Tibial nerve (tissue), 4 donors: ENCODE results near the gene CENPO. TPM values are rescaled to one million over a fixed set of nuclear protein-coding genes. Genes with fewer than 3 reads are reported as not detected.

Source experiments
- DNase-seq, 2 donors: peaks; one replicate each; pipeline ENCODE4 v3.0.0-alpha.2; 2019; ENCODE audit warnings: low spot score in 2 of 2
- H3K27ac ChIP-seq, 4 donors: fragments of 200-600 bp; sonication (generic) in 3 of 4; one replicate each; pipeline ENCODE4 v1.5.1; 2017 to 2019; ENCODE audit warnings: mild to moderate bottlenecking in 1 of 4
- H3K27me3 ChIP-seq, 2 donors: fragments of 200-600 bp; sonication (generic) in 1 of 2; one replicate each; pipeline versions ENCODE4 v1.5.1 to v1.6.0; 2017 to 2019
- H3K36me3 ChIP-seq, 3 donors: fragments of 200-600 bp; sonication (generic); one replicate each; pipeline ENCODE4 v1.5.1; 2018 to 2019
- H3K4me1 ChIP-seq, 4 donors: fragments of 200-600 bp; sonication (generic) in 3 of 4; one replicate each; pipeline ENCODE4 v1.5.1; 2017 to 2019
- H3K4me3 ChIP-seq, 4 donors: fragments of 200-600 bp; sonication (generic) in 3 of 4; one replicate each; pipeline ENCODE4 v1.5.1; 2017 to 2019; ENCODE audit warnings: mild to moderate bottlenecking in 1 of 4, moderate library complexity in 1 of 4
- H3K9me3 ChIP-seq, 4 donors: fragments of 200-600 bp; sonication (generic) in 3 of 4; one replicate each; pipeline ENCODE4 v1.5.1; 2017 to 2019
- CTCF ChIP-seq, 5 experiments: fragments of 200-600 bp in 3 of 5; fragments of 450-650 bp in 2 of 5; sonication (generic) in 3 of 5; IDR thresholded peaks; one replicate each; pipeline ENCODE4 v1.5.1; 2016 to 2019; ENCODE audit warnings: antibody characterized with exemption in 5 of 5, mild to moderate bottlenecking in 3 of 5, moderate library complexity in 2 of 5
- EP300 ChIP-seq, 2 donors: sonication (generic); formaldehyde crosslinking; IDR thresholded peaks; one replicate each; pipeline ENCODE4 v1.6.1; 2017; ENCODE audit warnings: antibody characterized with exemption in 2 of 2, mild to moderate bottlenecking in 1 of 2
- POLR2A ChIP-seq, 2 donors: fragments of 450-650 bp; IDR thresholded peaks; one replicate each; pipeline ENCODE4 v1.6.1; 2017; ENCODE audit warnings: antibody characterized with exemption in 2 of 2, mild to moderate bottlenecking in 2 of 2, moderate library complexity in 2 of 2
- WGBS, 2 donors: methylation state at CpG; one replicate each; pipeline ENCODE4 v1.1.5; 2018; 5-methylcytosine and 5-hydroxymethylcytosine counted together
- total RNA-seq, 4 donors: library from RNA; depleted of rRNA; stranded (reverse); fragments of >200 nt; gene quantifications; one replicate each; pipeline ENCODE4 v1.1.0, GENCODE V29; 2016

Gene CENPO
- total RNA-seq, 4 donors from 2014 or later: 2.4 to 3.6 (median 2.7) TPM

- H3K9me3 ChIP-seq: no peaks in the 10 kb centered on the region
- H3K27me3 ChIP-seq: no peaks in the 10 kb centered on the region
- no peak for TF ChIP-seq EP300 (IDR thresholded peaks at IDR 0.05)
- no peak for TF ChIP-seq POLR2A (IDR thresholded peaks at IDR 0.05)
- TF ChIP-seq CTCF (IDR thresholded peaks at IDR 0.05): no peak
- whole genome bisulfite sequencing, 2 donors: 77 to 89% methylated on average over 22 to 23 of the region's 26 CpGs
- peaks cover 0 to 8% (median 0%) of the 10 kb centered on the region in 4 donors for H3K4me1 ChIP-seq
- peaks cover 0 to 91% (median 5%) of the 10 kb centered on the region in 3 donors for H3K36me3 ChIP-seq
- no peak overlapping the region for H3K27ac ChIP-seq
- no peak overlapping the region for H3K4me3 ChIP-seq
- no peak for DNase-seq
Measured at GRCh38 chr2:24840962-24841945, 48.0 kb downstream of the CENPO start.

GRCh38 chr2:24842081-24843050, 49.1 kb downstream of the CENPO start:
- no peak for TF ChIP-seq EP300 (IDR thresholded peaks at IDR 0.05)
- no peak for TF ChIP-seq POLR2A (IDR thresholded peaks at IDR 0.05)
- TF ChIP-seq CTCF (IDR thresholded peaks at IDR 0.05): no peak
- Histone ChIP-seq H3K4me3 (no peak overlapping the region), H3K27me3 (no peaks in the 10 kb centered on the region), H3K9me3 (no peaks in the 10 kb centered on the region), H3K27ac (no peak overlapping the region), H3K4me1 (peaks cover 0 to 8% (median 0%) of the 10 kb centered on the region in 4 donors), H3K36me3 (peaks cover 0 to 79% (median 5%) of the 10 kb centered on the region in 3 donors)
- no peak for DNase-seq
- WGBS, 2 donors: 90 to 93% methylated on average over 32 to 39 of the region's 39 CpGs

- Histone ChIP-seq H3K27me3 (no peaks in the 10 kb centered on the region), H3K27ac (no peak overlapping the region), H3K4me3 (no peak overlapping the region), H3K9me3 (no peaks in the 10 kb centered on the region), H3K36me3 (peaks cover 0 to 69% (median 5%) of the 10 kb centered on the region in 3 donors), H3K4me1 (peaks cover 0 to 8% (median 0%) of the 10 kb centered on the region in 4 donors)
- no peak for DNase-seq
- TF ChIP-seq EP300 (IDR thresholded peaks at IDR 0.05) (no peak), CTCF (IDR thresholded peaks at IDR 0.05) (no peak), POLR2A (IDR thresholded peaks at IDR 0.05) (no peak)
- 89 to 92% methylated on average over 12 of the region's 12 CpGs for WGBS, 2 donors
Measured at GRCh38 chr2:24843330-24843860, 50.2 kb downstream of the CENPO start.

- Histone ChIP-seq H3K27me3 (no peaks in the 10 kb centered on the region), H3K9me3 (no peaks in the 10 kb centered on the region), H3K27ac (no peak overlapping the region), H3K4me1 (peaks cover 0 to 8% (median 0%) of the 10 kb centered on the region in 4 donors), H3K36me3 (peaks cover 0 to 62% (median 5%) of the 10 kb centered on the region in 3 donors), H3K4me3 (no peak overlapping the region)
- 93 to 98% methylated on average over 9 of the region's 9 CpGs for WGBS, 2 donors
- no peak for TF ChIP-seq EP300 (IDR thresholded peaks at IDR 0.05)
- TF ChIP-seq POLR2A (IDR thresholded peaks at IDR 0.05): no peak
- no peak for TF ChIP-seq CTCF (IDR thresholded peaks at IDR 0.05)
- DNase-seq: no peak
Measured at GRCh38 chr2:24844023-24844685, 50.9 kb downstream of the CENPO start.
